NCI-H446 (cell line): ENCODE data around the gene NRCAM.

Source experiments
- DNase-seq, 2 experiments: peaks; one replicate each; lab custom pipeline; 2025; lab: John Stamatoyannopoulos, UW

NRCAM gene

DNA sequence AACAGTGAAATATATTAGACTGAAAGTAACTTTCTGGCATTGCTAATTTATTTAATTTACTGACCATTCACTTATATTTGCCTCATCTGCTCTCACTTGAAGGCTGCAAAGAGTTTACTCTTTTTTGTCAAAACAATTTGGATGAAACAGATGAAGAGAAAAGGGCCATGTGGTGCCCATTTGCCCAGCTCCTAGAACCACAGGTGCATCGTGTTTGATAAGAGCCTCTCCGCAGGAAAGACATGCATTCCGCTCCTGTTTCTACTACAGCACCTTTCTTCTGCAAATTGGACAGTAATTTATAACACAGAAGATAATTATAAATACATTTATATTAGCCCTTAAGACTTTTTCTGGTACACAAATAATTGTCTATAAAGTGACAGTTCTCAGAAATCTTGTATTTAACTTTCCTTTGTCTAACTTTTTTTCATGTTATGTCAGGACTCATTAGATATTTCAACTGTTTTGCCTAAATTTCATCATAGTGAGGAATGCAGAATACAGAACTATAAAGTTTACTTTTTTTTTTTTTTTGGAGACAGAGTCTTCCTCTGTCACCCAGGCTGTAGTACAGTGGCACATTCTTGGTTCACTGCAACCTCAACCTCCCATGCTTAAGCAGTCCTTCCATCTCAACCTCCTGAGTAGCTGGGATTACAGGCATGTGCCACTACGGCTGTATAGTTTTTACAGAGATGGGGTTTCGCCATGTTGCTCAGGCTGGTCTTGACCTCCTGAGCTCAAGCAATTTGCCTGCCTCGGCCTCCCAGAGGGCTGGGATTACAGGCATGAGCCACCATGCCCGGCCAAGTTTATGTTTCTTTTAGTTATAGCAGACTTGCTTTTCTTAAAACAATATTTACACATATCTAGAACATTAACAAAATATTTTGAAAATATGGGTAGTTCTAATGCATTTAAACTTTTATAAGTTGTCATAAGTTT lies 326.9 kb downstream of the NRCAM start:
- DNase-seq, result no peak

- no peak for DNase-seq
These were observed 327.7 kb downstream of the NRCAM start for GRCh38 chr7:108128514-108128913.

- DNase-seq, result no peak
These were observed 328.8 kb downstream of the NRCAM start for GRCh38 chr7:108127461-108127860.

- DNase-seq, result no peak
These were observed 331.4 kb downstream of the NRCAM start for GRCh38 chr7:108124820-108125219.

DNA sequence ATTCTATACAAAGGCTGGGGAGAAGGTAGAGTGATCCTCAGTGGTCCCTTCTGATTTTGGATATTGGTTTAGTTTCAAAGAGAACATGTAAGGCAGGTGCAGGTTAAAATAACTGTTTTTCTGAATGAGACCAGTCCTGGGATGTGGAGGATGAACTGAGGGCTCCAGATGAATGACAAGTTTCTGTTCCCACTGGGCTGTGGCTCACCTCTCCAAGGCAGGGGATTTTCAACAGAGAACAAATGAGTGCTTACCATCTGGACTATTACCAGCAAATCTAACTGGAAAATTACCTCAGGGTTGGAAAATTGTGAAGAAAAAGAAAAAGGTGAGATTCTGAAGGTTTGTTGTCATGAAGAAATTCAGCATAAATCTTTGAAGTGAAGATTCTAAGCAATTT lies 334.1 kb downstream of the NRCAM start:
- DNase-seq, result no peak

GRCh38 chr7:108120933-108121332 lies 335.3 kb downstream of the NRCAM start:
- no peak for DNase-seq

DNA sequence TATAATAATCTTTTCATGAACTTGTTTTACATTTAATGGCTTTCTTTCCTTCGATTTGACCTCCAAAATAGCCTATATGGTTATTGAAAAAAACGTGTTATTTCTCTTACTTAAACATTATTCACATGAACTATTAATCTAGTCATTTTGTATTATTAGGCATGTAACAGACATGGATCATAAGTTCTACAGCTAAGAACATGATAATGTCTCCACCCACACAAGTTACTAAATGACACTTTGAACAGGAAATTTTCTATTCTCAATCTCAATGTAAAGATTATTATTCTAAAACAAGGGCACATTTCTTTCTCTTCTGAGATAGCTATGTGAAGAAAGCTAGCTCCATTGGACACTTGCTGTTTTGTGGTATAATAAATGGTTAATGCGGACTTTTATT lies 336.0 kb downstream of the NRCAM start:
- no peak for DNase-seq

DNA sequence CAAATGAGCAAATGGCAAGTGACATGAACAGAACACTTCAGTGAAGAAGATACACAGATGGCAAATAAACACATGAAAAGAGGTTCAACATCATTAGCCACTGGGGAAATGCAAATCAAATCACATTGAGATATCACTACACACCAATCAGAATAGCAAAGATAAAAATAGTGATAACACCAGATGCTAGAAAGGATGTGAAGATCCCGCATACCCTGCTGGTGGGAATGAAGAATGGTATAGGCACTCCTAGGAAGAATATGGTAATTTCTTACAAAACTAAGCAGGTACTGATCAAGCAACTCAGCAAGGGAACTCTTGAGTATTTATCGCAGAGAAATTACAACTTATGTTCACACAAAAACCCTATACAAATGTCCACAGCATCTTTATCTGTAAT lies 337.3 kb downstream of the NRCAM start:
- no peak for DNase-seq

GRCh38 chr7:108114117-108114841 lies 342.0 kb downstream of the NRCAM start:
- DNase-seq, result no peak

DNA sequence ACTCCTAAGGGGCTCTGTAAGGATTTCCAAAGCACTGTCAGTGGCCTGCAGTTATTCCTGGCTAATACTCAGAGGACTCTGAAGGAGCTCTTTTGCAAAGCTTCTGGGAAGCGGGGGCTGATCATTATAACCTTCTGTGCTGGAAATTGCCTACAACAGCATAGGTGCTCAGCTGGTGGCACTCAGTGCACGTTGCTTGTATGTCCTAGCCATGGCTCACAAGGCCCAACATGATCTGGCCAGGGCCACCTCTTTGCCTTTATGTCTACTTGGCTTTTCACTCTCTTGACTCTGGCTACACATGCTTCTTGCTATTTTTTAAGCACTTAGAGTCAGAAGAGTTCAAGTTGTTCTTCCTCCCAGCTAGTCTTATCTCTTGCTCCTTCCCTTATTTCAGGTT lies 343.6 kb downstream of the NRCAM start:
- no peak for DNase-seq

GRCh38 chr7:108109221-108109908 lies 346.9 kb downstream of the NRCAM start:
- DNase-seq, result no peak

DNA sequence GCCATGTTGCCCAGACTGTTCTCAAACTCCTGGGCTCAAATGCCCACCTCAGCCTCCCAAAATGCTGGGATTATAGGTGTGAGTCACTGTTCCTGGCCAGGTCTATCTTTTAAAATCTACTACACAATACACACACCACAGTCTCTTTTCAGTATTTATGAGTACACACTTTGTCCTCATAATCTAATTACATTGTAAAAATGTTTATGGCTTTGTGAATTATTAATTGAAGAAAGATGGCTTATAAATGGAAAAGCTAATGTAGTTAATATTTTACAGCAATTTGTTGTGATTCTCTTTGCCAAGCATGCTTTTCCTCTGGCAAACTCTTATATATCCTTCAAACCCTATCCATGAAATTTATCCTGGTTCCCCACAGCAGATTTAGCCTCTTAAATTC lies 348.1 kb downstream of the NRCAM start:
- DNase-seq, result no peak

- no peak for DNase-seq
These were observed 351.9 kb downstream of the NRCAM start for GRCh38 chr7:108104324-108104723.

GRCh38 chr7:108103558-108104298 lies 352.5 kb downstream of the NRCAM start:
- no peak for DNase-seq

DNA sequence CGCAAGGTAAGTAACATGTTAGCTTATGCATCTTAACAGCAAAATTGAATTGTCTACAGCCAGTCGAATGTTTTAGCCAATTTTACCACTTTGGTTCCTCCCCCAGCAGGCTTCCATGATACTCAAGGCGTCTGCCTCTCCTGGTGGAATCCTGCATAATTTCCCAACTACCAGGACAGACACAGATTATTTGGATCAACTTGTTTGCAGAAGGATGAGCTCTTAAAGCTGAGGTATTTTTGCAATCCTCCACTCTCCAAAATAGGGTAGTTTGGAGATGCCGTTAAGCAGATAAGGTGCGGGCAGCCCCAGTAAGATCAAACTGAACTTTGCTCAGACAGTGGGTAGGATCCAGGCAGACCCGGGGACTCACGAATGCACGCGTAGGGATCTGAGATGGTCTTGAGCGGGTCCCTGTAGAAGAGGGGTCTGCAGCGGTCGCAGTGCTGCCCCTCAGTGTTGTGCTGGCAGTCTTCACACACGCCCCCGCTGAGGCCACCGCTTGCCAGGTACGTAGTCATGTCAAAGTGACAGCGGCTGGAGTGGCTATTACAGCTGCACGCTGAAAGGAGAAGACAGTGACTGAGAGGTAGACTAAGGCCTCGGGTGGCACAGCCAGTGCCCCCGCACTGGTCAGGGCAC lies 353.4 kb downstream of the NRCAM start:
- no peak for DNase-seq

- DNase-seq, result no peak
These were observed 354.5 kb downstream of the NRCAM start for GRCh38 chr7:108101759-108102158.

- no peak for DNase-seq
These were observed 356.5 kb downstream of the NRCAM start for GRCh38 chr7:108099713-108100112.

GRCh38 chr7:108097703-108098102 lies 358.5 kb downstream of the NRCAM start:
- DNase-seq, result no peak
